HG03196 (cell line): ENCODE data around the gene MYO9A.

ENCODE experiments used
- ATAC-seq: cut with Tn5 transposase; IDR thresholded peaks from one replicate; pipeline ENCODE4 v1.9.1; 2021; ENCODE audit not compliant: unreplicated experiment

MYO9A gene

GRCh38 chr15:72118017-72118978 is at the start of gene MYO9A, which contains the start of gene SENP8:
Gene MYO9A, minus strand, starts transcription at chr15:72118150. Its CDS starts 71,587 bp downstream, at chr15:72046563.
Gene SENP8, plus strand, starts transcription at chr15:72118403. Its CDS starts 21,221 bp downstream, at chr15:72139624.
- ATAC-seq = peak; percentile 57

GRCh38 chr15:72167445-72167844 is 49.5 kb upstream of the MYO9A start:
- no peak for ATAC-seq

GRCh38 chr15:72166716-72167417 is 48.9 kb upstream of the MYO9A start:
- no peak for ATAC-seq

- no peak for ATAC-seq
These were observed 45.8 kb upstream of the MYO9A start for GRCh38 chr15:72163719-72164118.

- ATAC-seq = no peak
These were observed 44.6 kb upstream of the MYO9A start for GRCh38 chr15:72162569-72162968.

GRCh38 chr15:72161361-72162132 is 43.6 kb upstream of the MYO9A start:
- no peak for ATAC-seq

GRCh38 chr15:72160696-72161245 is 42.8 kb upstream of the MYO9A start:
- ATAC-seq = no peak

- ATAC-seq = no peak
These were observed 39.0 kb upstream of the MYO9A start for GRCh38 chr15:72156928-72157327.

GRCh38 chr15:72155635-72156616 is 38.0 kb upstream of the MYO9A start:
- ATAC-seq = peak; percentile 70

- ATAC-seq = no peak
These were observed 37.2 kb upstream of the MYO9A start for GRCh38 chr15:72155003-72155621.

- no peak for ATAC-seq
These were observed 36.4 kb upstream of the MYO9A start for GRCh38 chr15:72154316-72154715.

- no peak for ATAC-seq
These were observed 35.5 kb upstream of the MYO9A start for GRCh38 chr15:72153269-72154000.

- ATAC-seq = no peak
These were observed 29.5 kb upstream of the MYO9A start for GRCh38 chr15:72147418-72147817.

GRCh38 chr15:72146934-72147333 is 29.0 kb upstream of the MYO9A start:
- no peak for ATAC-seq

- no peak for ATAC-seq
These were observed 28.3 kb upstream of the MYO9A start for GRCh38 chr15:72146221-72146620.

- ATAC-seq = peak; percentile 97
These were observed 23.5 kb upstream of the MYO9A start for GRCh38 chr15:72141171-72142084.

- ATAC-seq = no peak
These were observed 22.1 kb upstream of the MYO9A start for GRCh38 chr15:72140088-72140487.
